RPMI7951 (cell line): ENCODE data around the gene ASCC1. TPM values are rescaled to one million over a fixed set of nuclear protein-coding genes. Genes with fewer than 3 reads are reported as not detected.

Experiments used
- DNase-seq: peaks from one replicate; pipeline ENCODE4 v3.0.0-alpha.2; 2012; ENCODE audit warnings: low read depth
- total RNA-seq: library from RNA; depleted of rRNA; stranded (reverse); fragments of >200 nt; shearing (Covaris generic); gene quantifications from 2 replicates; pipeline ENCODE4 v1.2.3, GENCODE V29; 2014

The ASCC1 gene
- total RNA-seq, 1 experiment from 2014 or later = 40.3 TPM

DNA sequence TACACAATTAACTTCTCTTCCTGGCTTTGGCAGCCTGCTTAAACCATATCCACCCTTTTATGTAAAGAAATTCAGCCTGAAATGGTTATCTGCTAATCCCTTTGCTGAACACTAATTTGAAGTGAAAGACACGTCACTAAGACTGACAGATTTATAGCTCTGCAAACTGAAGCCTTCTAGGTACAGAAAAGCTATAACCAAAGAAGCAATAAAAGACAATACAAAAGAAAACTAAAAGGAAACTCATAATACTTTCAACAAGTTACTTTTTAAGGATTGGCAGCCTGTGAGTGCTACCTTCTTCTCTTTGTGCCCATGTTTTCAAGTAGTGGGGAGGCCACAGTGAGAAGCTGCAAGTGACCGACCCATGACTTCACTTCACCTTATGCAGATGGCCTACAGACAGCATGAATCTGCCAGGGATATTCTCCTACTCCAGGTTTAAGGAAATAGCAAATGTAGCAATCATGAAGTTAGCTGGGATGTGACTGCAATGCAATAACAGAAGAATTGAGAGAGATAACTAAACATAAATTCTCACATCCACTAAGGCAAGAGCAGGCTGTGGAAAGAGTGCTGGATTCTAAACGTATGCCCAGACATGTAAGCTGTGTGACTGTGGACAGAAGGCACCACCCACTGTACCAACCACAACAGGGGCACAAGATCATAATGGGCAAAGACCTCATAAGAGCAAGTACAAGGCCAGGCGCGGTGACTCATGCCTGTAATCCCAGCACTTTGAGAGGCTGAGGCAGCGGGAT is 117.1 kb downstream of the ASCC1 start:
- DNase-seq = no peak

DNA sequence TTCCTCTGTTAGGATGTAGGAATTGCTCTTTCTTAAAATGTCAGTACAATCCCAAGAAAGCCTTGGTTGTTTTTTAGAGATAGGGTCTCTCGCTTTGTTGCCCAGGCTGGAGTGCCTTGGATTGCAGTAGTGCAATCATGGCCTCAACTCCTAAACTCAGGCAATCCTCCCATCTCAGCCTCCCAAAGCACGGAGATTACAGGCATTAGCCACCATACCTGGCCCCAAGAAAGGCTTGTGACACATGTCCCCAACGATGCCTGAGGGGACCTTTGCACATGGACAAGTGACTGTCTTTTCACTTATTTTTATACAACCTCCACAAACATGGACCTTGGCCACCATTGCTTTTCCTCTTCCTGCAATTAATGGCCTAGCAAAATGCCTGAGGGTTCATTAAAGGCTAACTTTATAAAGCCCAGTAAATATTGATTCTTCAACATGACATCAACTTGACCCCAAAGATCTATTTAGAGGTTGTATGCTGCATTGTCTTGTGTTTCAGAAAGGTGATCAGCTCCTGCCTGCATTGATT is 117.7 kb downstream of the ASCC1 start:
- no peak for DNase-seq

DNA sequence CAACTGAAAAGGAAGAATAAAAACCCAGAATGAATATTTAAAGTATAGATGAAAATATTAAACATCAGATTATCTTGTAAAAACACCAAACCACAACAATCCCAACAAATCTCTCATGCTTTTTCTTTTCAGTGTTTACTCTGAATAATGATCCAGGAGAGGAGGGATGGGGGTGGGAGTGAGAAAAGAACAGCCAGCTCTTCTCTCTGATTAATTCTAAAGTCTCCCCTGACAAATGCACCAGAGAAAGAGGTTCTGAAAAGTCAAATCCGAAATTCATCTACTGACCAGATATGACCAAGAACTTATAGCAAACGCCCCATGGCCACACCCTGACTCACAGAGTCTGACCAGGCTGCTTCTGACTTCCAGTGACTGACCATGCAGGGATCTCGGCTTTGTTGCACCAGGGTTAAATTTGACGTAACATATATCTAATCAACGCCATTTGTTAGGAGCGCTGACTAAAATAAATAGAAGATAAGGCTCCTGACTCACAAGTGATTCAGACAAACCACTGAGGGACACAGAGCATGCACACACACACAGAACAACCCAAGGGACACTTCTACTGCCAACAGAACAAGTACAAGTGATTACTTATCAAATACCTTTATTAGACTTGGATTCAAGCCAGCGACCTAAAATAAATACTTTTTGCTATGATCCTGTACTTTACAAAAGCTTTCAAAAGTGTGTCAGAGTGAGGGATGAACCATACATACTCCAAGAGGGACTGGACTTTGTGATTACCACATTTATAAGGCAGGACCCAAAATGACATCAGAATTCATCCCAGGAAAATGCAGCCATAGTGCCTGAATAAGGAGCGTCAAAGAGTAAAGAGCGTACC is 118.4 kb downstream of the ASCC1 start:
- DNase-seq = peak; percentile 87

DNA sequence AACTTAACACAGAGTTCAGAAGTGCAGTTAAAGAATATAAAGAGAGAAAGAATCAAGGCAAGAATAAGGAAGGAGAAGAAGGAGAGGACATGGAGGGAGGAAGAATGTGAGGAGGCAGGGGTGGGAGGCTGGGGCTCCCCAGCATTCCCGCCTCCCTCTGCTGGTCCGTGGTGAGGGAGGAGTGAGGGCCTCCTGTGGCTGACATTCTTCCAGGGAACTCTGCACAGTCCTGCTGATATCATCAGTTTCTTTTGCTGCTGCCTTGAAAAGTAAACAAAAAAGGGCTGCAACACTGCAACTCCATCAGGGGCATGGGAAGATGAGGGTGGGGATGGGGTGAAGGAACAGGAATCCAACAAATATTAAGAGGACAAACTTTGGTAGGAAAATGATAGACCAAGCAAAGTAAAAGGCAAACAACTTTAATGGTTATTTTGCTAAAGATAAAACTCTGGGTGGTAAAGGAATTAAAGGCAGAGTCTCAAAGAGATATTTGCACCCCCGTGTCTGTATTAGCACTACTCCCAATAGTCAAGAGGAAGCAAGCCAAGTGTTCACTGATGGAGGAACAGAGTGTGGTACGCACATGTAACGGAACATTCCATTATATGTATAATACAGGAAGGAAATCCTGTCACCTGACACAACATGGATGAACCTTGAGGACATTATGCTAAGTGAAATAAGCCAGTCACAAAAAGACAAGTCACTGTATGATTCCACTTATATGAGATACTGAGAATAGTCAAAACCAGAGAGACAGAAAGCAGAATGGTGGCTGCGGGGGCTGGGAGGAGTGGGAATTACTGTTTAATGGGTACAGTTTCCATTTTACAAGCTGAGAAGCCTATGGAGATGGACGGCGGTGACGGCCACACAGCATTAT is 119.7 kb downstream of the ASCC1 start:
- DNase-seq = peak; percentile 8

DNA sequence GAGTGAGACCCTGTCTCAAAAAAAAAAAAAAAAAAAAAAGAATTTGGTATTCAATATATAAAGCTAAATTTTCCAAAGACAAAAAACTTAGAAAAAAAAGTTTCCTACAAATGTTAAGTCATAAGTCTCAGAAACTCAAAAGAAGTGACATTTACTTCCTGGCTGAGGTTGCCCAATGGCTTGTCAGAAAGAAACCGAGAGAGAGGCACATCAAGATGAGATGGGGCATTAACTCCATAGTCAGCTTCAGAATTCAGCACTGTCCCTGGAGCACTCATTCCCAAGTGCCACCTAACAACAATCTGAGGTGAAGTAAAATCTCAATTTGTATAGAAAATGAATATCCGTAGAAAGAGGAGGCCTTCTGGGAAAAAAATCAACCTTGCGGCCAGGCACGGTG is 120.9 kb downstream of the ASCC1 start:
- no peak for DNase-seq

DNA sequence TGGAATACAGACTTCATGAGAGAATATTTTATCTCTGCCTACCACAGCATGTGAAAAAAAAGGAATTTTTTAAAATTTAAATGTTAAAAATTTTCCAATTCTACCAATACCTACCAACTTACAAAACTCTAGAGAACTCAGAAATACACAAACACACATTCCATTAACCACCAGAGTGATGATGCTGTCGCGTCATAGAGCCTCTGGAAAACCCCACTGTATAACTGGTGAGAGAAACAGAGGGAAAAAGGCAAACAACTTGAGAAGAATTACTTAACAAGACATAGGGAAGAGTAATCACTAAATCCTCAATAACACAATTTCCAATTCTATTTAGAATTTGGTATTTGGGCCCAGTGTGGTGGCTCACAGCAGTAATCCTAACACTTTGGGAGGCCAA is 121.5 kb downstream of the ASCC1 start:
- DNase-seq = no peak

DNA sequence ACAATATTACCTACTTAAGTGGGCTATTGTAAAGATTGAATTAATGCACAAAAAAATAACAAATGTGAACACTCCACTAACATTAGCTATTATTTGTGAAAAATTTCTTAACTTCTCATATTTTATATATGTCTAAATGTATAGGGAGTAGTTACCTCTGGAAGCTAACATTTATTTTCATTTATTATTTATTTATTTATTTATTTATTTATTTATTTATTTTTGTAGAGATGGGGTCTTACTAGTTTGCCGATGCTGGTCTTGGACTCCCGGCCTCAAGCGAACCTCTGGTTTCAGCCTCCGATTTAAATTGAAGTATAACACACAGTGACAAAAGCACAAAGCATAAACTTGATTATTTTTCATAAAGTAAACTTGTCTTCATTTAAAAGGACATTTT is 122.6 kb downstream of the ASCC1 start:
- no peak for DNase-seq

DNA sequence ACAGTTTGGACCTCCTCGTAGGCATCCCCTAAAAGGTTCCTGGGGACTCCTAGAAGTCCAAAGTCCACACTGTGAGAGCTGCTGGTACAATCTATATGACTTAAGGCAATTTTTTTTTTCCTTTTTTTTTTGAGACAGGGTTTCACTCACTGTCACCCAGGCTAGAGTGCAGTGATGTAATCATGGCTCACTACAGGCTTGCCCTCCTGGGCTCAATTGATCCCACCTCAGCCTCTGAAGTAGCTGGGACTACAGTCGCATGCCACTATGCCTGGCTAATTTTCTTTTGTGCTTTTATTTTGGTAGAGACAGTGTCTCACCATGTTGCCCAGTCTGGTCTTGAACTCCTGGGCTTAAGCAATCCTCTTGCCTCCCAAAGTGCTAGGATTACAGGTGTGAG is 123.1 kb downstream of the ASCC1 start:
- DNase-seq = no peak

DNA sequence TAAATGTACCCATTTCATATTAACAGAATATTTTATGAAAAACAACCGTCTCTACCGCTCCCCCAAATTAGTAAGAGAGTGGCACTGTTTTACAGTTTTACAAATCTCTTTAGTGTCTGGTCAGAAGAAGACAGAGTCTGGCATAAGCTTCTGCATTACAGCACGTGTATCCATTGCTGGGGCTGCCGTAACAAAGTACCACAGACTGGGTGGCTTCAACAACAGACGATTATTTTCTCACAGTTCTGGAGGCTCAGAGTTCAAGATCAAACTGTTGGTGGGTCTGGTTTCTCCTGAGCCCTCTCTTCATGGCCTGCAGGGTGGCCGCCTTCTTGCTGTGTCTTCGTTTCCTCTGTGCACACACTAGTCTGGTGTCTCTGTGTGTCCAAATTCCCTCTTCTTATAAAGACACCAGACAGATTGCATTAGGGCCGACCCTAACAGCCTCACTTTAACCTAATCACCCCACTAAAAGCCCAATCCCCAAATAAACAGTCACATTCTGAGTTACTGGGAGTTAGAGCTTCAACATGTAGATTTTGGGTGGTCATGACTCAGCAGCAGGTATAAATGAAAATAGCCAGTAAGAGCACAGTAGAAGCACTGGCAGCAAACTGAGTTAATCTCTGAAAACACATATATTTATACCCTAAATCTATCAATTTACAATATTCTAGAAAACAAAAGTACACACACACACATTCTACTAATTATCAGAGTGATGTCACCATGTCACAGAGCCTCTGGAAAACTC is 123.7 kb downstream of the ASCC1 start:
- no peak for DNase-seq

DNA sequence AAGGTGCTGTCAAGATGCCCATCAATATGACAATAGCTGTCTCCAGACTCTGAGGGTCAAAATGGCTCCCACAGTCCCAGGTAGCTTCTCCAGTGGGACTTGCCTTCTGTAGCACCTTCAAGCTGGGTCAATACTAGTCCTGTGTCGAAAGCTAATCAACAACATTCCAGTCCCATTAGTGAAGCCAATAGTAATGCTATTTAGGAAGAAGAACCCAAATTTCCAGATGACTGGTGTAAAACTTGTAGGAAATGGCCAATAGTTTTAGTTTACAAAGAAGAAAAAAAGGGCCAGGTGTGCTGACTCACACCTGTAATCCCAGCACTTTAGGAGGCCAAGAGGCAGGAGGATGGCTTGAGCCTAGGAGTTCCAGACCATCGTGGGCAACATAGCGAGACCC is 125.8 kb downstream of the ASCC1 start:
- no peak for DNase-seq

DNA sequence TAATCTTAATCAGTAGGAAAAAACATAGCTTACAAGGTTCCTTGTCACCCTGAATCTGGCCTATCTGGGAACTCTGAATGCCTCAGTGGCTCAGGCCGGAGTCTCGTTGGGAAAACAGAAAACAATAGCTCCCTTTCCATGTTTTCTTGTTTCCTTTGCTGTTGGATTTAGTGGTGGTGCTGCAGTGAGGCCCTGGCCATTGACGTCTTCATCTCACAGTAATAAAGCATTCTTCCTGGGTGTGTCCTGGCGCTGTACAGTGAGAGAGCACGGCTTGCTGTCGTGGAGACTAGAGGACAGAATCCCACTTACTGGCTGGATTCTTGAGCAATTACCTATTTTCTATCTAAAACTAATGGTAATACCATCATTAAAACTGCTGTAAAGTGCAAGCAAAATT is 126.5 kb downstream of the ASCC1 start:
- no peak for DNase-seq

DNA sequence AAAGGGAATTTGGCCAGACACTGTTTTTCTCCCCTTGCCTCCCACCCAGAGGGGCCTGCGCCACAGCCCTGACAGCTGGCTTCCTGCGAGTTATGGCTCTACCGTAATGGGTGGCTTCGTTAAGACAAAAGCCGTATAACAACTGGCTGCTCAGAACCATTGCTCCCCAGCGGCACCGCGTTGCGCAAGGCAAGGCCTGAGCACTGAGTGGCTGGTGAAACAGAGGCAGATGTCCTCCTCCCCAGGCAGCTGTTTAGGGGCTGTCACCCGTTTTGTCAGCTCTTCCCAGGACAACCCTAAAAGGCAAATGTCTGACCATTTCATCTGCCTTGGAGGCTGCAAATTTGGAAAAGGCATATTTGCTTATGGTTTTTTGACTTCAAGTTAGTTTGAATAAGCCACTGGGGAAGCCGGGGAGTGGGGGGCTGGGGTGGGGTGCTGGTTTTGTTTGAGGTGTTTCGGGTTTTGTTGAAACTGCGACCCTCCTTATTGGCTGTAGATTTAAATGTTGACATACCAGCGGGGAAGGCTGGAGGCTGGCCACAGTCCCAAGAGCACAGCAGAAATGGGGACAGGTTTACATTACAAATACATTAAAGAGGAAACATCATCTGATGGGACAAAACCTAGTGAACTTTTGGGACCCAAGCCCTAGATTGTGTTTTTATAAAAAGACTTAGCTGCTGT is 127.0 kb downstream of the ASCC1 start:
- DNase-seq = no peak

DNA sequence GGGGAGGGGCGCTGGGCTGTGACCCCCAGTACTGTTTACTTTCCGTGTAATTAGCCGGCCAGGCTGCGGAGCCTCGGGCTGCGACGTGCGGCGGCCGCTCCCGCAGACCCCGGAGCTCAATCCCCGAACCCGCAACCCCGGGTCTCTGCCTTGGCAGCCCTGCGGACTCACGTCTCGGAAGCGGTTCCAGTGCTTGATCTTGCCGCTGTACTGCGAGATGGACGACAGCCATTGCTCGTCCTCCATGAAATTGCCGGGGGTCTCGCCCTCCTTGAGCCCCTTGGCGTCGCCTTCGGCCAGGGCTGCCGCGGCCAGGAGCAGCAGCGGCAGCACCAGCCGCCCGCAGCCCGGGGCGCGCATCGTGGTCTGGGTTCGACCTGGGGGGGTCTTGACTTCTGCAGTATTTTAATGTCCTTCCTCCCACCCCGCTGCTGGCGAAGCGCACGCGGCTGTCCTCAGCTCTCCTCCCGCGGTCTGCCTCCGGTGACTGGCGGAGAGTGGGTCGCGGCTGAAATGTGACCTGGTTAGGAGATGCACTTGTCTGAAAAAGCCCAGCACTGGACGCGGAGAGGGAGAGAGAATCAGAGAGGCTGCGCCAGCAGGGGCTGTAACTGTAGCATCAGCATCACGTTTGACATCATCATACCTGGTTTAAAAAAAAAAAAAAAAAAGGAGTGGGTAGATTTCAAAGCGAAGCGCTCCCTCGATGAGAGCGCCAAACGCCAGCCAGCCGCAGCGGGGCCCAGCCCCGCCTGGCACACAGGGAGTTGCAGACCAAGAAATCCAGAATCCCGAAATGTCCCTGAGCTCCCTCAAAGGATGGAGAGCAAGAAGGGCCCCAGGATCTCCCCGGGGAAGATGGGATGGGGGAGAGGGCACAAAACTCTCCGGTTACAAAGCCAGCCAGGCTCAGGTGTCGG is 127.8 kb downstream of the ASCC1 start, which contains the start of gene SPOCK2:
TSS of gene SPOCK2 (minus strand) at position 583 of the 920 bp plus-strand sequence. CDS start at position 360, 223 bp downstream.
- no peak for DNase-seq

DNA sequence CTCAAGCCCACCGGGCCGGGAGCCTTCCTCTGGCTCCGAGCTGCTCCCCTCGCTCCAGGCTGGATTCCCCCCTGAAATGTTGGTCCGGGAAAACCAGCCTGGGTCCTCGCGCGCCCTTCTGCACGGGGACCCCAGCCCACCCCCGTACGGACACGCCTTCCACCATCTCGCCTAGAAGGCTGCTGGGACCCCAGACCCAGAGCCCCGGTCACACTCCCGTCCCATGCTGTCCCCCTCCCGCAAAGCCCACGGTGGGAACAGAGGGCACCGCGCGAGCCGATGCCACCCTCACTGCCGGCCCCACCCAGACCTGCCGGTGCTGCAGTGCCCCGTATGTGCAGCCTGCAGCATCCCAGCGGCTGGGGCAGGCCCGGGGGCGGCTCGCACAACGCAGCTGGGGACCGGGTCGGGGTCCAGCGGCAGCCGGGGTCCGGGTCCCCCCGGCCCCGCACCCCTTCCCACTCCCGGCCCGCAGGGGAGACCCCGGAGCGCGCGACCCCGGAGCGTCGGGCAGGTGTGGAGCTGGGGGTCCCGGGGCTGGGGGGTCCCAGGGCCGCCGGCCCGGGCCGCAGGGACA is 128.6 kb downstream of the ASCC1 start:
- no peak for DNase-seq

DNA sequence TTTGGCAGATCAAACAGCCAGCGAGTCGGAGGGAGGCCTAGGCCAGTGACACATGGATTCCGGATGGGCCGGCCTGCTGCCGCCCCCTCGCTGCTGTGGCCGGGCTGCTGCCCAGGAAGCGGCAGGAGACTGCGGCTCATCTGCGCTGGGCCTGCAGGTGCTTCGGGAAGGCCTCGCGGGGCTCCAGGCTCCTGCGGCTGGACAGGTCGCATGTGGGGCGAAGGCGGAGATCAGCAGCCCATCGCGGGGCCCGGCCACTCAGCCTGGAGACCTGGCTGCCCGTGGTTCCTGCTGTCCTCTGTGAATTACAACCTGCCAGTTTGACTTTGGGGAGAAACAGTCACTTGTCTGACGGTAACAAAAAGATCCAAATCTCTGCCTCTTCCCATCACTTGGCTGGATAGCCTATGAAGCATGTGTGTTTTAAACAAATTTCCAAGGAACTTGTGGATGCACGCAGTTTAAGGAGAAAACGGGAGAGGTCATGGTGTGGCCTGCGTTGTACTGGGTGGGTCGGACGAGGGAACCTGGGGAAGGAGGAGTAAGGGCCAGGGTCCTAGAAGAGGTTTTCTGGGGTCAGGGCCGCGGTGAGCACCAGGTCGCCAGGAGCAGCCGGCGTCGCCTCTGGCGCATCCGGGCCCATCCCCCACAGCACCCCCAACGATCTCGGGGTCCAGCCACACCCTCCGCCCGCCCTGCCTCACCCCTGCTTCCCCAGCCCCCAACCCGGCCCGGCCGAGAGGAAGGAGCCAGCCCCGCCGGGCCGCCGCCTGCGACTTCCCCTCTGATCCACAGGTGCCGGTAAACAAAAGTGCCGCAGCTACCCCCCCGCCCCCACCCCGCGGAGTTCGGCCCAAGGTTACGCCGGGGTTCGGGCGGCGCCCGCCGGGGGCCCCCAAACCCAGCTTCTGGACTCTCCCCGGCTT is 129.3 kb downstream of the ASCC1 start:
- DNase-seq = no peak

DNA sequence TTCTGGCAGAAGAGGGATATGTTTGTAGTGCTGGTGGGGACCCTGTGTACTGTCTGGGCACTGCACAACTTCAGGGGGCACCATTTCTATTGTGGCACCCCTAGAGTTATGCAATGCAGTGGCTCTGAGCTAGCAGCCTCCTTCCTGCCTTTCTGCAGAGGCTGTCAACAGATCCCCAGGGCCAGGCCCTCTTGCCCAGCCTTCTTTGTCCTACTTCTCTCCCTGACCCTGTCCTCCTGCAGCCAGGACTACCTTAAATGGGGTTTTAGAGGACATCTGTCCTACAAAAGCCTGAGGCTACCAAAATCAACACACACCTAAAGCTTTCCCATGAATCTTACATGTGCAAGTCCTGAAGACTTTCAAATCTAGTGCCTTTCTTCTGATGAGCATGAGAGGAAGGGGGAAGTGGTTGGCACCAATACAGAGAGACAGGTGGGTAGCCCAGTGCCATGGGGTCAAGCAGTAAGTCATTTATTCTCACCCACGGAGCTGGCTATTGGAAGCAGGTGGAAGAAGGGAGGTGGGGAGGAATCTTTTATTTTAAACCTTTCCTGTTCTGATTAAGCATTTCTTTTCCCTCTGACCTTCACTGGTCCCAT is 130.1 kb downstream of the ASCC1 start:
- DNase-seq = no peak

DNA sequence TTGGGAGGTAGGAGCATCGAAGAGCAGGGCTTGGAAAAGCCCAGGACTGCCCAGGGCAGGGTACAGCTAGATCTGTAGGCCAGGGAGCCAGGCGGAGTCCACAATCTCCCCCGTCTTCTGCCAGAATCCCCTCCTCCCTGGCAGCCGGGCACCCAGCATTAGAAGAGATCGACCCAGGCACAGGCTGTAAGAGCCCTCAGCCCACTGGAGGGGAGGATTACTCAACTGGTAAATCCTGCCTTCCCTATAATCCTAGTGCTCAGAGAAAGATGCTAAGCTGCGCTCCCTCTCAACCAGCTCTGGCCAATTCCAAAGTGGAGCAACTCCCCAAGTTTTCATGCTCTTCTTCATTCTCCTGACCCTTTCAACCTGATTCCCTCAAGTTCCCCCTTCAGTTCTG is 130.9 kb downstream of the ASCC1 start:
- DNase-seq = no peak
